ENCODE measurements around the gene TMIGD1. TPM values are rescaled to one million over a fixed set of nuclear protein-coding genes. Genes with fewer than 3 reads are reported as not detected.

Gene TMIGD1
- total RNA-seq, 2 experiments from 2014 or later = not detected

- DNase-seq (no peak), ATAC-seq (ENCODE audit: low read depth) (no peak)
- no peaks in the 10 kb centered on the region for H3K4me1 Mint-ChIP-seq
- no peak overlapping the region for H3K4me3 Mint-ChIP-seq
- H3K9me3 Mint-ChIP-seq = no peaks in the 10 kb centered on the region
- no peaks in the 10 kb centered on the region for H3K36me3 Mint-ChIP-seq
- peaks cover 18% of the 10 kb centered on the region for H3K27me3 Mint-ChIP-seq
- POLR2A ChIA-PET = no interaction called here
- no peak overlapping the region for H3K27ac Mint-ChIP-seq
These were observed 23.3 kb downstream of the TMIGD1 start for GRCh38 chr17:30310562-30310961.

DNA sequence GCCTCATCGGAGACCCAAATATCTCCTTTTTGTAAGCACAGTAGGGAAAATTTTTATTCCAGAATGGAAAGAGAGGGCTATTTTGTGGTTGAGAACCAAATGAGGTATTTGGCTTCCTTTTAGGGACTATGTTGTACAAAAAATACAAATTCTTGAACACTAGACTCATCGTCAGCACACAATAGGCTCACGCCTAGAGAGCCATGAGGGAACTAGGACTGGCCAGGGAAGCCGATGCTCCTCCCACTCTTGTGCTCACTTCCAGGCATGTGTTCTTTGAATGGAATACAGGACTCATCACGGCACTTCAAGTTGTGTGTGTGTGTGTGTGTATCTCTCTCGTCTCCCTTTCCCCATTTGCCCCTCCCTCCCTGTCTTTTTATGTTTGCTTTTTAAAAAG, 24.3 kb downstream of the TMIGD1 start:
- H3K4me3 Mint-ChIP-seq = no peak overlapping the region
- no peak overlapping the region for H3K27ac Mint-ChIP-seq
- peaks cover 10% of the 10 kb centered on the region for H3K27me3 Mint-ChIP-seq
- H3K9me3 Mint-ChIP-seq = no peaks in the 10 kb centered on the region
- H3K36me3 Mint-ChIP-seq = no peaks in the 10 kb centered on the region
- DNase-seq (no peak), ATAC-seq (ENCODE audit: low read depth) (no peak)
- H3K4me1 Mint-ChIP-seq = no peaks in the 10 kb centered on the region
- POLR2A ChIA-PET = no interaction called here

- H3K27me3 Mint-ChIP-seq = peaks cover 9% of the 10 kb centered on the region
- DNase-seq = no peak
- no peak overlapping the region for H3K4me3 Mint-ChIP-seq
These were observed 25.5 kb downstream of the TMIGD1 start for GRCh38 chr17:30308406-30308805.

DNA sequence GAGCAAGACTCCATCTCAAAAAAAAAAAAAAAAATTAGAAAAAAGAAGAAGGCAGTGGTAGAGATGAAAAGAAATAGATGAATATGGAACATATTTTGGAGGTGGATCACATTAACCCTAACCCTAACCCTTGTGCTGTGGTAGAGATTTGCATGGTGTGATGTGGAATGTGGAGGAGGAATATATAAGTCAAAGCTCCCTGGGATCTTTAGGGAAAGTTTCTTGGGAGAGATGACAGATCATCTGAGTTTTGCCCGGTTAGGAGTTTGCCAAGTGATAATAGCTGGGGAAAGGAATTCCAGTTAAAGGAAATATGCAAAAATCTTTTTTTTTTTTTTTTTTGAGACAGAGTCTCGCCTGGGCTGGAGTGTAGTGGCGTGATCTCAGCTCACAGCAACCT, 29.1 kb downstream of the TMIGD1 start:
- no peak for DNase-seq
- no peaks in the 10 kb centered on the region for H3K9me3 Mint-ChIP-seq
- no peak overlapping the region for H3K27ac Mint-ChIP-seq
- POLR2A ChIA-PET = interaction anchor here (0.6 to 0.7 kb wide), 2 partner anchors 27 to 77 kb away, joined by 3 to 4 read pairs; no protein-coding TSS in a partner anchor
- no peak for ATAC-seq (ENCODE audit: low read depth)
- H3K4me3 Mint-ChIP-seq = no peak overlapping the region
- peaks cover 9% of the 10 kb centered on the region for H3K27me3 Mint-ChIP-seq
- no peaks in the 10 kb centered on the region for H3K36me3 Mint-ChIP-seq
- no peaks in the 10 kb centered on the region for H3K4me1 Mint-ChIP-seq

More at GRCh38 chr17:30308406-30308805, 25.5 kb downstream of the TMIGD1 start:
- H3K27ac Mint-ChIP-seq = no peak overlapping the region
- H3K4me1 Mint-ChIP-seq = no peaks in the 10 kb centered on the region
- POLR2A ChIA-PET = no interaction called here
- no peaks in the 10 kb centered on the region for H3K9me3 Mint-ChIP-seq
- no peak for ATAC-seq (ENCODE audit: low read depth)
- H3K36me3 Mint-ChIP-seq = no peaks in the 10 kb centered on the region

GRCh38 chr17:30302241-30302640, 31.6 kb downstream of the TMIGD1 start:
- ATAC-seq (ENCODE audit: low read depth) (no peak), DNase-seq (no peak)
- Mint-ChIP-seq H3K27me3 (peaks cover 5% of the 10 kb centered on the region), H3K27ac (no peak overlapping the region), H3K36me3 (no peaks in the 10 kb centered on the region), H3K4me1 (no peaks in the 10 kb centered on the region), H3K4me3 (no peak overlapping the region), H3K9me3 (no peaks in the 10 kb centered on the region)
- POLR2A ChIA-PET = no interaction called here

GRCh38 chr17:30300818-30301217, 33.0 kb downstream of the TMIGD1 start:
- H3K4me1 Mint-ChIP-seq = no peaks in the 10 kb centered on the region
- DNase-seq (no peak), ATAC-seq (ENCODE audit: low read depth) (no peak)
- peaks cover 2% of the 10 kb centered on the region for H3K27me3 Mint-ChIP-seq
- POLR2A ChIA-PET = interaction anchor here (0.6 kb wide), 1 partner anchor 554 kb away, joined by 4 read pairs; no protein-coding TSS in a partner anchor
- H3K36me3 Mint-ChIP-seq = no peaks in the 10 kb centered on the region
- H3K27ac Mint-ChIP-seq = no peak overlapping the region
- H3K4me3 Mint-ChIP-seq = no peak overlapping the region
- no peaks in the 10 kb centered on the region for H3K9me3 Mint-ChIP-seq

DNA sequence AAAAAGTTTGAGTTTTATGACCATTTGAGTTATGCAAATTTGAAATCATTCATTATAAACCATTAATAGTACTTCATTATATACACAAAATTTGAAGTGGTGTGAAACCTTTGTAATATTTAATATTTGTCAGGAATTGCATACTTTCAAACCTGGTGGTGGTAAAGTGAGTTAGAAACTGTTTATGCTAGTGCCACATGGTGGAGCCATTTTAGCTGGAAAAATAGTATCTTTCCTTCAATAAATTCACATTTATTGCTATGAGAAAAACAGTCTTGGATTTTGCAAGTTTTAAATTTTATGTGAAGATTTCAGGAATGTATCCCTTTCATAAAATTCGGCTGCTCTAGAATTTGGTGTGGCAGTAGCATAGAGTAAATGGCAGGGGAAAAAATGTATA, 34.9 kb downstream of the TMIGD1 start:
- POLR2A ChIA-PET = no interaction called here
- no peaks in the 10 kb centered on the region for H3K36me3 Mint-ChIP-seq
- H3K27ac Mint-ChIP-seq = no peak overlapping the region
- no peaks in the 10 kb centered on the region for H3K27me3 Mint-ChIP-seq
- no peak overlapping the region for H3K4me3 Mint-ChIP-seq
- H3K4me1 Mint-ChIP-seq = no peaks in the 10 kb centered on the region
- ATAC-seq (ENCODE audit: low read depth) = no peak
- H3K9me3 Mint-ChIP-seq = no peaks in the 10 kb centered on the region
- DNase-seq = no peak

DNA sequence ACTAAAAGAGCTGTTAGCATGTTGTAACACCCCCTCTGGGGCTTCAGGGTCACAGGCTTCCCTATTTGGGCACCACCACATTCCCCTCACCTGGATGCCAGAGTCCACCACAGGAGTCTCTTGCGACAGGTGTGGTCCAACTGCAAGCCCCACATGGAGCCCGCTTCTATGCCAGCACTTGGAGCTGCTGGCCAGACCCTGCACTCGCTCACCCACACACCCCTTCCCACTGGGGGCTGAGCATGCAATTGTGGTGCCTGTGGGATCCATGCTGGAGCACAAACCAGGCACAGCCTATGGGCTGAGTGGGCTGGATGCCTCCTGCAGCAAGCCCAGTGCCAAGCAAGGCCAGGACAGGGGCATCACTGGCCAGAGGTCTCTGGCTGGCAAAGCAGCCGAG, 36.1 kb downstream of the TMIGD1 start:
- Mint-ChIP-seq H3K27ac (no peak overlapping the region), H3K4me3 (no peak overlapping the region)
- POLR2A ChIA-PET = no interaction called here

GRCh38 chr17:30296499-30297080, 37.3 kb downstream of the TMIGD1 start:
- POLR2A ChIA-PET = no interaction called here
- no peaks in the 10 kb centered on the region for H3K36me3 Mint-ChIP-seq
- no peaks in the 10 kb centered on the region for H3K27me3 Mint-ChIP-seq
- H3K9me3 Mint-ChIP-seq = no peaks in the 10 kb centered on the region
- H3K4me3 Mint-ChIP-seq = no peak overlapping the region
- H3K27ac Mint-ChIP-seq = no peak overlapping the region
- DNase-seq (no peak), ATAC-seq (ENCODE audit: low read depth) (no peak)
- no peaks in the 10 kb centered on the region for H3K4me1 Mint-ChIP-seq

More for the DNA sequence above, 36.1 kb downstream of the TMIGD1 start:
- DNase-seq = no peak
- no peaks in the 10 kb centered on the region for H3K4me1 Mint-ChIP-seq
- no peaks in the 10 kb centered on the region for H3K9me3 Mint-ChIP-seq
- no peaks in the 10 kb centered on the region for H3K27me3 Mint-ChIP-seq
- H3K36me3 Mint-ChIP-seq = no peaks in the 10 kb centered on the region
- no peak for ATAC-seq (ENCODE audit: low read depth)

- H3K36me3 Mint-ChIP-seq = peaks cover 9% of the 10 kb centered on the region
- POLR2A ChIA-PET = interaction anchor here (0.8 to 2.1 kb wide), 5 partner anchors 17 to 532 kb away, joined by 3 to 11 read pairs (median 3); partner anchors contain the start of genes CRLF3 and NSRP1
- H3K27me3 Mint-ChIP-seq = no peaks in the 10 kb centered on the region
- H3K4me1 Mint-ChIP-seq = peaks cover 16% of the 10 kb centered on the region
- no peak overlapping the region for H3K27ac Mint-ChIP-seq
- no peaks in the 10 kb centered on the region for H3K9me3 Mint-ChIP-seq
- DNase-seq (no peak), ATAC-seq (ENCODE audit: low read depth) (no peak)
- peak overlapping the region; percentile 63 for H3K4me3 Mint-ChIP-seq
These were observed 41.5 kb downstream of the TMIGD1 start for GRCh38 chr17:30292286-30292858.

DNA sequence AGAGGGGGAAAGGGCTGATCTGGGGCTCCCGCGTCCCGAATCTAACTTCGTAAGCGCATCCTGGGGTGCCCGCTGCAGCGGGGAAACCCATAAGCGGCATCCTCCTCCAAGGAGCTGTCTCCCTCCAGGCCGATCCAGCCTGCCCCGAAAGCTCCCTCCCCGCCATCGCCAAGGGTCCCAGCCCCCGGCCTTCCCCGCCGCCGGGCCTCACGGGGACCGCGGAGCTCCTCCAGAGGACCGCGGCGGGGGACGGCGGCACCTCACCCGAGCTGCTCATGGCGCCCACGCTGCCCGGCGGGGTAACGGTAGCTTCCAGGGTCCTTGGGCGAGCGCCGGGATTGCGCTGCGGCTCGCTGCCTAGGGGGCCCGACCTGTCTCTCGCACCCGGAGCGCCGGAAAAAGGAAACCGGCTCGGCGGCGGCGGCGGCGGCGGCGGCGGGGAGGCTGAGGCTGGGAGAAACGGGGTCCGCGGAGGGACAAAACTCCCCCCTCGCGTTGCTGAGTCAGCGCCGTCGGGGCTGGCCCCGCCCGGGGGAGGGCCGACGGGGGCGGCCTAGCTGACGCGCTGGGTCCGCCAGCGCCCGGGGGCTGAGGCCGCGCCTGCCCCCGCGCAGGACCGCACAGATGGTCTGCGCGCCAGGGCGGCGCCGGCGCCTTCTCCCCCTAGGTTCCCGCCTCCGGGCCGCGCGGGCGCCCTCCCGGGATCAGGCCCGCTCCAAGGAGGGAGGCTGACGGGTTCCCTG, 42.1 kb downstream of the TMIGD1 start, which contains the start of gene BLMH:
Gene BLMH, minus strand, starts transcription at position 402 of the 743 bp plus-strand sequence. Its CDS starts 125 bp downstream, at position 277.
- POLR2A ChIA-PET = interaction anchor here (0.7 to 2.1 kb wide), 9 partner anchors 17 to 533 kb away, joined by 3 to 11 read pairs (median 3); partner anchors contain the start of genes CPD, CRLF3 and NSRP1
- H3K4me1 Mint-ChIP-seq = peaks cover 16% of the 10 kb centered on the region
- H3K36me3 Mint-ChIP-seq = peaks cover 13% of the 10 kb centered on the region
- peak within 1 kb of the TSS; percentile 94 for H3K4me3 Mint-ChIP-seq
- ATAC-seq (ENCODE audit: low read depth) (peak; percentile 90), DNase-seq (peak; percentile 92)
- H3K27me3 Mint-ChIP-seq = no peaks in the 10 kb centered on the region
- peak within 1 kb of the TSS; percentile 88 for H3K27ac Mint-ChIP-seq
- no peaks in the 10 kb centered on the region for H3K9me3 Mint-ChIP-seq

- peak overlapping the region; percentile 88 for H3K27ac Mint-ChIP-seq
- H3K4me3 Mint-ChIP-seq = peak overlapping the region; percentile 94
- ATAC-seq (ENCODE audit: low read depth) = peak; percentile 43
- DNase-seq = no peak
- peaks cover 16% of the 10 kb centered on the region for H3K4me1 Mint-ChIP-seq
- POLR2A ChIA-PET = interaction anchor here (0.7 to 2.1 kb wide), 7 partner anchors 36 to 534 kb away, joined by 3 to 11 read pairs (median 3); partner anchors contain the start of genes CPD, CRLF3 and NSRP1
- no peaks in the 10 kb centered on the region for H3K27me3 Mint-ChIP-seq
- peaks cover 13% of the 10 kb centered on the region for H3K36me3 Mint-ChIP-seq
- H3K9me3 Mint-ChIP-seq = no peaks in the 10 kb centered on the region
These were observed 42.9 kb downstream of the TMIGD1 start for GRCh38 chr17:30290696-30291542.

DNA sequence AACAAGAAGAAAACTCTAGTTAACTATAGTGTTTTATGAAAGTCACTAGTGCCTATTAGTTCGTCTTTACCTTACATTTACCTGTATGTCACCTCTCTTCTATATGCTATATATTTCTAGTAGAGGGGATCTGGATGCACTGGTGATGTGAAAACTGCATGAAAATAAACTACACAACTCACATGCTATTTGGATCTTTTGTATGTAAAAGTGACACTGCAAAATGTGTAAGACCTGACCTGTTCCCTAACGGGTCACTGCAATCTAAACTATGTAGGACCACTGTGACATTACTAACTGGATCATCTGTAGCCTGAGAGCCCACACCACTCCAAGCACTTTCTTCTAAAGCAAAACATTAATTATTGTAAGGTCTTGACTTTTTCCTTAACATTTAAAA, 43.8 kb downstream of the TMIGD1 start:
- Mint-ChIP-seq H3K4me3 (peak overlapping the region; percentile 94), H3K36me3 (peaks cover 16% of the 10 kb centered on the region), H3K27ac (no peak overlapping the region), H3K9me3 (no peaks in the 10 kb centered on the region), H3K4me1 (peaks cover 16% of the 10 kb centered on the region), H3K27me3 (no peaks in the 10 kb centered on the region)
- ATAC-seq (ENCODE audit: low read depth) (no peak), DNase-seq (no peak)
- POLR2A ChIA-PET = no interaction called here

Measured in activated naive CD8-positive, alpha-beta T cell treated with anti-CD3 and anti-CD28 coated beads, Interleukin-2, amount 10 ng/mL, durations not matched to agents 7 days and 5 days (primary cell).